NCI-H2227 (cell line): ENCODE measurements around the gene ARHGAP8.
"Not testable (repeated sequence)": the region's sequence is repeated elsewhere in the genome, so short reads cannot be mapped to it uniquely, and the experiment has no call there.

Experiments
- DNase-seq: peaks from one replicate; lab custom pipeline; 2025; ENCODE audit not compliant: unreplicated experiment; lab: John Stamatoyannopoulos, UW

The ARHGAP8 gene

DNA sequence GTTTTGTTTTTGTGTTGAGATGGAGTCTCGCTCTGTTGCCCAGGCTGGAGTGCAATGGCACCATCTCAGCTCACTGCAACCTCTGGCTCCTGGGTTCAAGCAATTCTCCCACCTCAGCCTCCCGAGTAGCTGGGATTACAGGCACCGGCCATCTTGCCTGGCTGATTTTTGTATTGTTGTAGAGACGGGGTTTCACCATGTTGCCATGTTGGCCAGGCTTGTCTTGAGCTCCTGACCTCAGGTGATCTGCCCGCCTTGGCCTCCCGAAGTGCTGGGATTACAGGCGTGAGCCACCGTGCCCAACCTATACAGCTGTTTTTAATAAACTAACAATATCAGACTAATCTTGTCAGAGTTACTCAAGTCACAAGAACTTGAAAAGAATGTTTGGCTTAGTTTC is 102.3 kb downstream of the ARHGAP8 start:
- not testable (repeated sequence) for DNase-seq

DNA sequence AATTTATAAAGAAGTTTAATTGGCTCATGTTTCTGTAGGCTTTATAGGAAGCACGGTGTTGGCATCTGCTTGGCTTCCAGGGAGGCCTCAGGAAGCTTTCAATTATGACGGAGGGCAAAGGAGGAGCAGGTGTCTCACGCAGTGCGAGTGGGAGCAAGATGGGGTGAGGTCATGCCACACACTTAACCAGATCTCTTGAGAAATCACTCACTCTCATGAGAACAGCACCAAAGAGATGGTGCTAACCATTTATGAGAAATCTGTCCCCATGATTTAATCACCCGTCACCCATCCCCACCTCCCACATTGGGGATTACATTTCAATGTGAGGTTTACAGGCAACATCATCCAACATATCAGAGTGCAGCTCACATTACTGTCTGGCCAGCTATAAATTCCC is 103.5 kb downstream of the ARHGAP8 start:
- DNase-seq: no peak

DNA sequence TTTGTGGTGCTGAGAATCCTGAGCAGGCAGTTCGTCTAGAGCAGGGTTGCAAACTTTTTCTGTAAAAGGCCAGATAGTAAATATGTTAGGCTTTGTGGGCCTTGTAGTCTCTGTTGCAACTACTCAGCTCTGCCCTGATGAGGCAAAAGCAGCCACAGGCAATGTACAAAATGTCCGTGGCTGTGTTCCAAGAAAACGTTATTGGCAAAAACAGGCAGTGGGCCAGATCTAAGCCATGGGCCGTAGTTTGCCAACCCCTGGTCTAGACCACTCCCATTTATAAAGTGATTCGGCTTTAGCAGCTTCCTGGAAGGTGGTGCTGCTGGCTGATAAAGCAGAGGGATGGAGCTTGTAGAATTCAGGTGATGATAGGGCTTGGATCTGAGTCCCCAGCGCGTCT is 106.4 kb downstream of the ARHGAP8 start:
- DNase-seq: not testable (repeated sequence)

DNA sequence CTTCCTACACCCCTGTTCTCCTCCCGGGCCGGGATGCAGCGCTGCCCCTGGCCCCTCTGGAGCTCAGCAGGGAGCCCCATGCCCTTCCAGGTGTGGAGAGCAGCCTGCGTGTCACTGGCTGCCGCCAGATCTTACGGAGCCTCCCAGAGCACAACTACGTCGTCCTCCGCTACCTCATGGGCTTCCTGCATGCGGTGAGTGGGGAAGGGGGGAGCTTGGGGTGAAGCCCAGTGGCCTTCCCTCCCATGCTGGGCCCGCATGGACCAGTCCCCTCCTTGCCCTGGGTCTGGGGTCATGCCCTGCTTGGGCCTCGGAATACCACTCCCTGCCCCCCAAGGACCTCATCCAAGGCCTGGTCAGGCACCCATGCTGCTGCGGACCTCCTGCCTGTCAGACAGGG is 107.3 kb downstream of the ARHGAP8 start:
- DNase-seq: no peak

DNA sequence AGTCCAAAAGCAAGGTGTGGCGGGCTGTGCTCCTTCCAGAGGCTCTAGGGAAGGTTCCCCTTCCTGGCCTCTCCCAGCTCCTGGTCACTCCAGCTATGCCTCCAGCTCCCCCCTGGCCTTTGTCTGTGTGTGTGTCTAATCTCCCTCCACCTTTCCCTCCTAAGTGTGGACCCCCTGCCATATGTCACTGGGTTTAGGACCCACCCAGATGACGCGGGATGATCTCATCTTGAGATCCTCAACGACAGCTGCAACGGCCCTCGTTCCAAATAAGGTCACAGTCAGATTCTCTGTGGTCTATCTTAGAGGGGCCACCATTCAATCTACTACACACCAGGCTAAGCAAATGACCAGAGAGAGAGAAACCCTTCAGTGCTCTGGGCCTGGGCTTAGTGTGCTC is 107.9 kb downstream of the ARHGAP8 start:
- no peak for DNase-seq

DNA sequence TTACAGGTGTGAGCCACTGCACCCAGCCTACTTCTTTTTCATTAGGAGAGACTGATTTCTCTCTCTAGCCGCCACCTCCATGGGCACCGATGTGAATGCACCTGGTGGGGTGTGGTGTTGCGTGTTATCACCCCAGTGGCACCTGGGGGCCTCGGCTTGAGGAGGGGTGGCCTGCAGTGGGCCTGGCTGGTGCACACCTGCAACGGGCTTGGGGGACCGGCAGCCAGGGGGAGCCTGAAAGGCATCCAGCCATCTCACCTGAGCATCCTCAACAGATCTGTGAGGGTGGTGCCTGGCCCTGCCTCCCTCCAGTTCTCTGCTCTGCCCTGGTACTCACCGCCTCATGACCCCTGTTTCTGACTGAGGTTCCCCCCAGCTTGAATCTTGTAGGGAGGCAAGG is 108.9 kb downstream of the ARHGAP8 start:
- DNase-seq: no peak

DNA sequence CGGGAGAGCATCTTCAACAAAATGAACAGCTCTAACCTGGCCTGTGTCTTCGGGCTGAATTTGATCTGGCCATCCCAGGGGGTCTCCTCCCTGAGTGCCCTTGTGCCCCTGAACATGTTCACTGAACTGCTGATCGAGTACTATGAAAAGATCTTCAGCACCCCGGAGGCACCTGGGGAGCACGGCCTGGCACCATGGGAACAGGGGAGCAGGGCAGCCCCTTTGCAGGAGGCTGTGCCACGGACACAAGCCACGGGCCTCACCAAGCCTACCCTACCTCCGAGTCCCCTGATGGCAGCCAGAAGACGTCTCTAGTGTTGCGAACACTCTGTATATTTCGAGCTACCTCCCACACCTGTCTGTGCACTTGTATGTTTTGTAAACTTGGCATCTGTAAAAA is 109.9 kb downstream of the ARHGAP8 start:
- DNase-seq: no peak

DNA sequence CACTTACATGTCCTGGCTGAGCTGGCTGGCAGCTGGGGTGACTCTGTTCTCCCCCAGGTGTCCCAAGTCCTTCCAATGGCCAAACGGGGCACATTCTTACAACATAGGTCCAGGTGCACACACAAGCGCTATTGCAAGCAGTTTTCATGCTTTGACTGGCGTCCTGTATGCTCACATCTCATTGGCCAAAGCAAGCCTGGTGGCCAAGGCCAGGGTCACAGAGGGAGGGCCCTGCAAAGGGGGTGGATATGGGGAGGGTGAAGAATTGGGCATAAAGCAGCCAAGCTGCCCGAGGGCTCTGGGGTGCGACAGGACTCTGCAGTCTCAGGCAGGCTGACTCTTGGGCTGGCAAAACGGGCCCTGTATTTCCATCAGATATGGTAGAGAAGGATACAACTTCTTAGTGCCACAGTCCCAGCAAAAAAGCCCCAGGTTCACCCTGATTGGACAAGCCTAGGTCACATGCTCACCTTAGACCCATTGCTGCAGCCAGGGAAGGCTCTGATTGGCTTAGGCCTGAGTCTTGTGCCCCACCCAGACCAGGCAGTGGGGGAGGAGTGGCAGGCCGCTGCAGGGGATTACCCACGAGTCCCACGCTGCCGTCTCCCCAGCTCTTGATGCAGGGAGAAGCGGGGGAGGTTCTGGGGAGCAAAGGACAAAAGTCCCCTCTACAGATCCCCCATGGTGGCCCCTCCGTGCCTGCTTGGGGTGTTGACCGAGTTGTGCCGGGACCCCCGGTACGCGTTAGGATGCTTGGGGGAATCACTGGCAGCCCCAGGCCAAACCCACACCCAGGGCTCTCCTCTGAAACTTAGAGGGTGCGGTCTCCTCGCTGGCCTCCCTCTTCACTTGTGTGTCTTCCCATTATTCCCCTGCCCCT is 110.8 kb downstream of the ARHGAP8 start:
- no peak for DNase-seq

DNA sequence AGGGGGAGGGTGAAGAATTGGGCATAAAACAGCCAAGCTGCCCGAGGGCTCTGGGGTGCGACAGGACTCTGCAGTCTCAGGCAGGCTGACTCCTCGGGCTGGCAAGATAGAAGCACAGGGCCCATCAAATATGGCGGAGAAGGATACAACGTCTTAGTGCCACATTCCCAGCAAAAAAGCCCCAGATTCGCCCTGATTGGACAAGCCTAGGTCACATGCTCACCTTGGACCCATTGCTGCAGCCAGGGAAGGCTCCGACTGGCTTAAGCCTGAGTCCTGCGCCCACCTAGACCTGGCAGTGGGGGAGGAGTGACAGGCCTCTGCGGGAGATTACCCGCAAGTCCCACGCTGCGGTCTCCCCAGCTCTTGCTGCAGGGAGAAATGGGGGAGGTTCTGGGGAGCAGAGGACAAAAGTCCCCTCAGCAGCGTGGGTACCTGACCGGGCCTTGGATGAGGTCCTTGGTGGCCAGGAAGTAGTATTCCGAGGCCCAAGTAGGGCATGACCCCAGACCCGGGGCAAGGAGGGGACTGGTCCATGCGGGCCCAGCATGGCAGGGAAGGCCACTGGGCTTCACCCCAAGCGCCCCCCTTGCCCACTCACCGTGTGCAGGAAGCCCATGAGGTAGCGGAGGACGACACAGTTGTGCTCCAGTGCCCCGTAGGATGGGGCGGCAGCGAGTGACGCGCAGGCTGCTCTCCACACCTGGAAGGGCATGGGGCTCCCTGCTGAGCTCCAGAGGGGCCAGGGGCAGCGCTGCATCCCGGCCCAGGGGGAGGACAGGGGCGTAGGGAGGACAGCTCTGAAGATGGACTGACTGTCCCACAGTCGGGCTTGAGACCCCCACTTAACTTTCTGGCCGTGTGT is 113.0 kb downstream of the ARHGAP8 start:
- DNase-seq: no peak

DNA sequence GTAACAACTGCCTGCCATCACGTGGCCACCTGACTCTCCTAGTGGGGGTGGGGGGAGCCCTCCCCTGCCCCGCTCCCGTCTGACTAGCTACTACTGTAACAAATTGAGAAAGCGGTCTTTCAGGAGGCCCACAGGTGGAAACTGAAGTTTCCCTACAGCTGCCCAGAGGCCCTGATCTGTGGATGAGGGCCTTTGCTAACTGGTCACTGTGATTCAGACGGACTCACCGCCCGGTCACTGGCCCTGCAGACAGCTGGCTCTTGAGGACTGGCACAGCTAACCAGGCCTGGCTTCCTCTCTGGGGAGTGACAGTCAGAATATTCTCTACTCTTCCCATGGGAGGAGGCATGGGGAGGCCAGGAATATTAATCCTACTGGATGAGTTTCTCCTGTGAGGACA is 116.8 kb downstream of the ARHGAP8 start:
- DNase-seq: peak; percentile 10

DNA sequence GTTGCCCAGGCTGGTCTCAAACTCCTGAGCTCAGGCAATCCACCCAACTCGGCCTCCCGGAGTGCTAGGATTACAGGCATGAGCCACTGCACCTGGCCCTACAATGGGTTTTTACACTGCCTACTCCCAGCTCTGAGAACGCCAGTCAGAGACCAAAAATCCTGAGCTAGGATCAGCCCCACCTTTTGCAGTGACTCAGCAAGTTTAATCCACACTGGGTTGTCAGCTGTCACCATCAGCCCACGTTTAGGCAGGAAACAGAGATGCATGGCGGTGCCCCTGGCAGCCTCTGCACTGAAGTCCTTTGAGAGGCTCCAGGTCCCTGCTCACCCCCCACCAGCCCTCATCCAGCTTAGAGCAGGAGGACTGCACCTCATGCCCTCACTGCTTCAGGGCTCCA is 117.6 kb downstream of the ARHGAP8 start:
- no peak for DNase-seq

DNA sequence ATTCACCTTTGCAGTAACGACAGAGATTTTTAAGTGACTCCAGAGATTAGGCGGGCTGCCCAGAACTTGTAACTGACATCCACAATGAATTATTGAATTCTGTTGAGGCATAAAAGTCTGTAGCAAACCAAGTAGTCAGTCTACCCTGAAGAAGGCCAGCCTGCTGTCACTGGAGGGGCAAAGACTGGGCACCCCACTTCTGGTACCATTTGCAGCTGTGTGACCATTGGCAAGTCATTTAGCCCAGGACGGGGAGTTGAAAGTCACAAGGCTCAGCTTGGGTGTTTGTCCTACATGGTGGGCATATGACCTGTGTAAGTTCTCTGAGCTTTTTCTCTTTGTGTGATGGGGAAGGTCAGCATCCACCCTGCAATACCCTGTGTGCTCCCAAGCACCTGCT is 119.4 kb downstream of the ARHGAP8 start:
- no peak for DNase-seq

DNA sequence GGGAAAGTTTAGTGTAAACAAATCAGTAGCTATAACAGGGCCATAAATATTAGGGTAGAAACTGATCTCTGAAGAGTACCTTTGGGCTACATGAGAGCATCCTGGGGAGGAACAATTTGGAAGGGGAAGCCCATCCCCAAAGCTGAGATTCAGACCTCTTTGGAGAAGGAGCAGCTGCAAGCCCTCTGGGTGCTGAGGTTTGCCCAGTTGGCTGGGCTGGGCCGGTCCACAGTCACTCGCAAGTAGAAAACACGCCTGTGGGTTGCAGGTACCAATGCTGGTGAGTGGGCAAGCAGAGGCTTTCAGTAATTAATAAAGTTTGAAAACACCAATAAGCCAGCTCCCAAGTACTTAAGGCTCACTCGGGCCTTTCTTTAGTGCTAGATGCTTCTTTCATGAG is 124.5 kb downstream of the ARHGAP8 start:
- no peak for DNase-seq

DNA sequence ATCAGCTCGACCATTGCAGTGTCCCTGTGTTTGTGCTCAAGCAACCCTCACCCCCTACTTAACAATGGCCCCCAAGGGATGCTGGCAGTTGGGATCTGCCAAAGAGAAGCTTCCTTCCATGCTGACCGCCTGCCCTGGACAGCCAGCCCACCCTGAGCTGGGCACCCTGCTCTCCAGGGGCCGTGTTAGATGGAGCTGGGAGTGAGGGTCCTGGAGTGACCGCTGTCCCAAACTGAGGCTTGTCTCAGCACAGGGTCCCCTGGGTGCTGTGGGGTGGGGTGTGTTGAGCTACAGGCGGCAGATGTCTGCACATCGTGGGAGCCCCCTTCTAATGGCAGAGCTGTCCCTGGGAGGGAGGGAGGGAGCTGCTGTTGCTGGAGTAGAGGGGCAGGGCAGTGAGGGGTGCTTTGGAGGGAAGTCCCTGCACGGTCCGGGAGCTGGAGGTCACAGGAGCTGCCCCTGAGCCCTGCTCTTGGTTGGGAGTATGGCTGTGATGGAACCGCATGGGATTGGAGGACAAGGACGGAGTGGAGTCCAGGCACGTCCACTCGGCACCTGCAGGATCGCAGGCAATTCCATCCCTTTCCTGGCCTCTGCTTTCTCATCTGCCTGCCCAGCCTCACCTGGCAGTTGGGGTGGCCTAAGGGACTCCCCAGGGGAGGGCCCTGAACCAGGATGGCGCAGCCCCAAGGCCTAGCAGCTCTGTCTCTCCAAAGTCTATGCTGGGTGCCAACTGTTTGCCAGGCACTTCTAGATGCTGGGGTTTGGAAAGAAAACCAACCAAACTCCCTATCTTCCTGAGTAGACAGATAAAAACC is 126.3 kb downstream of the ARHGAP8 start:
- no peak for DNase-seq

DNA sequence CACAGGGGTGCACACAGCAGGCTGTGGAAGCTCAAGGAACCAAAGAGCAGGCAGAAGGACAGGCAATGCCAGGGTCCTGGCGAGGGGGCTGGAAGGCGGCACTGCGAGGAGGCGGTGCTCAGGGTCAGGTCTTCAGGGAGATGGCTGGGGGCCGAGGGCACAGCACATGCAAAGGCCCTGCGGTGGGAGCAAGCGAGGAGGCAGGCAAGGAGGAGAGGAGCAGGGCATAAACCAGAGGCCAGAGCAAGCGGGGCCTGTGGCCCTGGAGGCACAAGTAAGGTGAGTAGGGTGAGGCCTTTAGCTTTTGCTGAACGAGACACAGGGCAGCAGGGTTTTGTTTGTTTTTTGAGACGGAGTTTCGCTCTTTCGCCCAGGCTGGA is 126.9 kb downstream of the ARHGAP8 start:
- DNase-seq: no peak

DNA sequence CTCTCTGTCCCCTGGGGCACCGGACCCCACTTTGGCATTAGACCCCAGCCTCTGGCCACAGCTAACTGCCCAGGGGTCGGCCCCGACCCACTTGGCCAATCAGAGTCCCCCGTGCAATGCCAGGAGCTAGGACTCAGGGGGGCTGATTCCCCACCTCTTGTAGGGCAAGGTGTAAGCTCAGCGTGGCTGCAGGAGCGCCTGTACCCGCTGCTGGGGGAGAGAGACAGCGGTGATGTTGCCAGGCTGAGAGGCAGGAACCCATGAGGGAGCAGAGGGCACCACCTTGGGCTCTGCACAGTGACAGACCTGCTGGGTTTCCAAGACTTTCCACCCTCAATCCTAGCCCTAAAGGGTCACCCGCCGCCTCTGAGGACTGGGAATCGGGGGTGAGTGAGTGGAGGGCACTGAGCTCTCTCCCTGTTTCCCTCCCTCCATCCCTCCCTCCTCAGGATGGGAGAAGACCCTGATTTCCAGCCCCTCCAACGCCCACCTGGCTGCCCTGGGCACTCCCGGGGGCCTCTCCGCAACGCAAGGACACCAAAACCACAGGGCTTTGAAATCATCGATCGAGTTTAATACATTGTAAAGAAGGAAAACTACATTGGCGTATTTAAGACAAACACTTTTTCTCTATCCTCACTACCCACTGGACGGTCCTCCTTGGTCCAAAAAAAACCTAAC is 128.4 kb downstream of the ARHGAP8 start:
- no peak for DNase-seq

DNA sequence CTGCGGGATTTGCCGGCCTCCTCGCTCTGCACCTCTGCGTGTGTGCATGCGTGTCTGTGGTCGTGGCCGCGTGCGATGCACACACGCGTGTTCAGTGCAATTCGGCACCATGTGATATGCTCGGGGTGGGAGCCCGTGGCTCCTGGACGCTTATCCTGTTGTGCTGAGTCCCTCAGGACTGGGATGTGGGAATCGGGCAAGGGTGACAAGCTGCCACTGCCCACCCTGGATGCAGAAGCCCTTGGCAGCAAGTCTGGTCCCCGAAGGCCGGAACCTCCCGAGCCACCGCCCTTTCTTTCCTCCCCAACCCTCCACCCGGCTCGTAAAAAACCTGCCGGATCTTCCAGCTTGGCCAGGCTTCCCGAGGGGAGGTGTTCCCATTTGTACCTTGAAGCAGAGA is 129.2 kb downstream of the ARHGAP8 start:
- no peak for DNase-seq

DNA sequence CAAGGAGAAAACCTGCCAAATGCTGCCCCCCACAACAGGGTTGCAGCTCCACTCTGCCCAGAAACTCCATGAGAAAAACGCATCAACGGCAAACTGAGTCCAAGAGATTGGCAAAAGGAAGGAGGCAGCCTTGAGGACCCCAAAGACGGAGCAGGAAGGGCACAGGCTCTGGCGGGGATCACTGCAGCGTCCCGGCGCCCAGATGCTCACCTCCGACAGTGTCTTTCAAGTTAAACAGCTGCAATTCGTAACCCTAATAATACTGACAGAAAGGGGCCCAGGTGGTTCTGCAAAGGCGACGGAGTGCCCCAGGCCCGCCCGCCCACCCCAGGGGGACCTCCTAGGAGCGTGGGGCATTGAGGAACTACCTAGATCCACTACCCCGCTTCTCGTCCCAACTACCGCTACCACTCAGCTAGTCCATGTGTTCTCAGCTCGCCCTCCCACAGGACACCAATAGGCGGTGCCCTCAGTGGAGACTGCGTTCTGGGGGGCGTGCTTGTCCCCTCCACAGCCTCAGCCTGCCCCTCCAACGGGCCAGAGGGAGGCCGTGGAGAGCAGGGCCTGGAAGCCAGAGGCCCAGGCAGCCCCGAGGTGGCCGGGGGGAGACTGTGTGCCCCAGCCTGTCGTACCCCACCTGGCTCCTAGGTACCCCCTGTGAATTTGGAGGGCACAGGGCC is 130.0 kb downstream of the ARHGAP8 start:
- no peak for DNase-seq

DNA sequence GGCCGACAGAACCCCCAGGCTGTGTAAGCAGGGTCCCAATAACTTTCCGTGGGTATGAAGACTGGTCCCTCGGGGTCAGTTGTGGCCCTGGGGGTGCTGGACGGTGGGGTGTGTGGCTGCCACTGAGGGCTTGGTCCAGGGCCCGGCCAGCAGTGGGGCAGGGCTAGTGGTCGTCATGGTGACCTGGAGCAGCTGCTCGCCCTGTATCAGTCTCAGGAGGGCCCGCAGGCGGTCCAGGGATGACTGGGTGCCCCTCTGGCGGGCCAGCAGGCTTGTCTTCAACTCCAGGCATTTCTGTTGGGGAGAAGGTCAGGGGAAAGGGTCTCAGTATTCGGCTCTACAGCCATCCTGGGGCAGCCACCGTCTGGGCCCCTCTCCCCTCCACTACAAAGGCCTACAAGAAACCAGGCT is 130.6 kb downstream of the ARHGAP8 start:
- no peak for DNase-seq

DNA sequence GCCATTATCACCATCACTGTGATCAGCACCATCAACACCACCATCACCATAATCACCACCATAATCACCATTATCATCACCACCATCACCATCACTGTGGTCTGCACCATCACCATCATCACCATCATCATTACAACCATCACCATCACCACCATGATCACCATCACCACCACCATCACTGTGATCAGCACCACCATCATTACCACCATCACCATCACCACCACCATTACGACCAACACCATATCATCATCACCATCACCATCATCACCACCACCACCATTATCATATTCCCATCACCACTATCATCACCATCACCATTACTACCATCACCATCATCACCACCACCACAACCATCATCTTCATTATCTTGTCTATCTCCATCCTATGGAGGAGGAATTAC is 132.2 kb downstream of the ARHGAP8 start:
- DNase-seq: no peak
